Measurements from ENCODE around the gene EMP3. TPM values are rescaled to one million over a fixed set of nuclear protein-coding genes. Genes with fewer than 3 reads are reported as not detected.

EMP3 gene
- total RNA-seq, 2 donors from 2014 or later = 11.6 to 29.4 TPM

DNA sequence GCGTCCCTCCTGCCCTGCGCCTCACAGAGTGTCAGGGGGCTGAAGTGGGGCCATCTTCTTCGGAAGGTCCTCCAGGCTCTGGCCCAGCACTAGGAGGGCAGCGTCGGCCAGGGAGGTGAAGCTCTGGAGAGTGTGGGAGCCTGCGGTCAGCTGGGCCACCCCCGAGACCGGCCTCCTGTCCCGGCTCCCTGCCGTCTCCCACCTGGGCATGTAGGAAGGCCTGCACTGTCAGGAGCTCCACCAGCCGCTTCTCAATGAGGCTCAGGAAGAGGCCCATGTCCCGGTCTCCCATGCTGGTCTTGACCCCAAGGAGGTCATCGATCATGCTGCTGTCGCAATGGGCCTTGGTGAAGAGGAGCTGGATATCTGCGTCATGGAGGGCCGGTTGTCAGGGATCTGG is 27.4 kb upstream of the EMP3 start:
- H3K4me1 ChIP-seq = no peaks in the 10 kb centered on the region
- DNase-seq = no peak
- no peak for TF ChIP-seq CTCF (IDR thresholded peaks at IDR 0.05)
- H3K36me3 ChIP-seq = no peaks in the 10 kb centered on the region
- intact Hi-C loops (cut with DNase I) = no loop called here
- H3K9me3 ChIP-seq = no peaks in the 10 kb centered on the region
- no peak overlapping the region for H3K9ac ChIP-seq (ENCODE audit: low read depth in 2 of 2, low read length in 2 of 2)
- no peak overlapping the region for H3K4me3 ChIP-seq
- H3K27ac ChIP-seq = no peak overlapping the region
- no peaks in the 10 kb centered on the region for H3K27me3 ChIP-seq

GRCh38 chr19:48301886-48302599 is 23.3 kb upstream of the EMP3 start:
- no peak for TF ChIP-seq CTCF (IDR thresholded peaks at IDR 0.05)
- H3K36me3 ChIP-seq = no peaks in the 10 kb centered on the region
- no peaks in the 10 kb centered on the region for H3K4me1 ChIP-seq
- no peaks in the 10 kb centered on the region for H3K27me3 ChIP-seq
- intact Hi-C loops (cut with DNase I) = no loop called here
- H3K4me3 ChIP-seq = no peak overlapping the region
- no peak overlapping the region for H3K27ac ChIP-seq
- no peak for DNase-seq
- H3K9me3 ChIP-seq = no peaks in the 10 kb centered on the region
- H3K9ac ChIP-seq (ENCODE audit: low read depth in 2 of 2, low read length in 2 of 2) = no peak overlapping the region

DNA sequence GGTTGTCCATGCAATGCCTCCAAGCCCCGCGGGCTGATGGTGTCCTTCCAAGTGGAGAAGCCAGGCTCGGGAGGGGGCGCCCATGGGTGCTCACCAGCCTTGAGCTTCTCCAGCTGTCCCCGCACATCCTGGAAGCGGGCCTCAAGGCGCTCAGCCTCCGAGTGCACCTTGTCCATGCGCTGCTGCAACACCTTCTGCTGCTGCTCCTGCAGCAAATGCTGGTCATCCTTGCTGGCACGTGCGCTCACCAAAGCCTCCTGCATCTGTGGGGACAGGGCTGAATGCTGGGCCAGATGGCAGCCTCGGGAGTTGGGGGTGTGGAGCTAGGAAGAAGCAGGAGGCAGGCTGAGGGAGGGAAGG is 22.8 kb upstream of the EMP3 start:
- no peak for TF ChIP-seq CTCF (IDR thresholded peaks at IDR 0.05)
- Histone ChIP-seq H3K27me3 (no peaks in the 10 kb centered on the region), H3K9ac (ENCODE audit: low read depth in 2 of 2, low read length in 2 of 2) (no peak overlapping the region), H3K36me3 (no peaks in the 10 kb centered on the region), H3K9me3 (no peaks in the 10 kb centered on the region), H3K4me1 (no peaks in the 10 kb centered on the region), H3K27ac (no peak overlapping the region), H3K4me3 (no peak overlapping the region)
- intact Hi-C loops (cut with DNase I) = no loop called here
- no peak for DNase-seq

DNA sequence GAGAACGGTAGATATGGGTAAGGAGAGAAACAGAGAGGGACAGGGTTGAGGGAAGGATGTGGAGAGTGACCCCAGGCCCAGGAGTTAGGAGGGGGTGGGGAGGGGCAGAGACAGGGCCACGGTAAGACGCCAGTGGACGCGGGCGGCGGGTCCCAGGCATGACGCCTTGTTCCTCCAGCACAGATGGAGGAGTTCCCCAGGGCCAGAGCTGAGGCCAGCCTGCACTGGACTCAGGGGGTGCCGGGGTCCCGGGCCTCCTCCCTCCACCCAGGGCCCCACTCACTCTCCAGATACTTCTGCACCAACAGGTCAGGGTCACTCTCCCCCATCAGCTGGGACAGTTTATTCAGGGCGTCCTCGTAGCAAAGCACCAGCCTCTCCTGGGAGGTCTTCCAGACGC is 22.0 kb upstream of the EMP3 start:
- Histone ChIP-seq H3K36me3 (no peaks in the 10 kb centered on the region), H3K27ac (no peak overlapping the region), H3K27me3 (no peaks in the 10 kb centered on the region), H3K9me3 (no peaks in the 10 kb centered on the region), H3K4me3 (no peak overlapping the region), H3K4me1 (no peaks in the 10 kb centered on the region), H3K9ac (ENCODE audit: low read depth in 2 of 2, low read length in 2 of 2) (no peak overlapping the region)
- intact Hi-C loops (cut with DNase I) = no loop called here
- no peak for TF ChIP-seq CTCF (IDR thresholded peaks at IDR 0.05)
- no peak for DNase-seq

DNA sequence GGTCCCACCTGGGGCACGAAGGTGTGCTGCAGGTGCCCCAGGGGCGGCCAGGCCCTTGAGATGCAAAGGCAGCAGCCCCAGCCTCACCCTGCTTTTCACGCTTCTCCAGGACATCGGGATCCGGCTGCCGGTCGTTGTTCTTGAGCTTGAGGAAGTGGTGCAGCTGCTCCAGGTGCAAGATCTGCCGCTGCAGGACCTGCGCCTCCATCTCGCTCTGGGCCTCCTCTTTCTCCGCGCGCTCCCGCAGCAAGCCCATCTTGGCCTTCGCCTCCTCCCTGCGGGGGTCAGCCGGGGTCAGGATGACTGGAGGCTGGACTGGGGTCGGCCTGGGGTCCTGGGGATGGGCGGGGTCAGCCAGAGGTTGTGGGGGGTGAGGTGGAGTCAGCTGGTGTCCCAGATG is 21.5 kb upstream of the EMP3 start:
- H3K9ac ChIP-seq (ENCODE audit: low read depth in 2 of 2, low read length in 2 of 2) = no peak overlapping the region
- H3K36me3 ChIP-seq = no peaks in the 10 kb centered on the region
- no peak for DNase-seq
- H3K4me1 ChIP-seq = no peaks in the 10 kb centered on the region
- no peaks in the 10 kb centered on the region for H3K9me3 ChIP-seq
- H3K4me3 ChIP-seq = no peak overlapping the region
- H3K27ac ChIP-seq = no peak overlapping the region
- no peaks in the 10 kb centered on the region for H3K27me3 ChIP-seq
- TF ChIP-seq CTCF (IDR thresholded peaks at IDR 0.05) = no peak
- intact Hi-C loops (cut with DNase I) = no loop called here
